ENCODE data around the gene PVALEF.

The PVALEF gene

DNA sequence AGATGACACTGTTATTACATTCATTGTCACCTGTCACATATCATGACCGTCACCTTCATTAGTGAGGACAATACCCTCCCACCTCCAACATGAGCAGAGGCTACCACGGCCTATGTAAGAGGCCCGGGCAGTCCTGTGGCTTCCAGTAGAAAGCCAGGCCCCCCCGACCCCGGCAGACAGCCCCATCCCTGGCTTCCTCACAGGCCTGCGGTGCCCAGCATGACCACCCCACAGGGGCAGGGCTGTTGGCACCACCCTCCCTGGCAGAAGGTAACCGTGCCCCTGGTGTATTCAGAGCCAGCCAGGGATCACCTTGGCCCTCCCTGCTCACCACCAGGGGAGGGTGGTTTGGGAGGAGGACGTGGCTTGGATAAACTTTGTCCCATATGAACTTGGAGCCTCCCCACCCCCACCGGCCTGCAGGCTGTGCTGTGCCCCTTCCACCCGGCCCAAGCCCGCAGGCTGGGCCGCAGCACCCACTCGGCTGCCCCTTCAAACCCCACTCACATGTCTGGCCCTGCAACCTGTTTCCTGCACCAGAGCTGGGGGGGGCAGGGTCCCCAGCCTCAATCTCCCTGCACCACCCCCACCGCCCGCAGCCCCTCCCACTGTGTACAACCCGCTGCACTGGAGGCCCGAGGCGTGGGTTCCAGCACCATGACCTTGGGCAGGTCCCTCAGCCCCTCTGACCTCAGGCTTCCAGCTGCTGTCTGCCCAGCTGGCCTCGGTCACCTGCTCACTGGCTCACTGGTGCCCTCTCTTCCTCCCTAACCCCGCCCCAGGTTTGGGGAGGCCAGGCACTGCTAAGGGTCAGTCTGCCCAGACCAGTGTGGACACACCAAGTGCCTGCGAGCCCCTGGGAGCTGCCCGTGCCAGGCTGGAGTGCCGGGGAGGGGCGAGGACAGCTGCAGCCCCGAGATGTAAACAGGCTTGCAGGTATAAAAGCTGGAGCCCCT lies 13.1 kb downstream of the PVALEF start:
- TF ChIP-seq PAX5 (IDR thresholded peaks at IDR 0.05; ENCODE audit: insufficient read depth, low read length, severe bottlenecking) = no peak
- no peak for FAIRE-seq

GRCh38 chr17:81179220-81179619 lies 13.9 kb downstream of the PVALEF start:
- no peak for FAIRE-seq
- no peak for DNase-seq (ENCODE audit: insufficient read length, low spot score)
- TF ChIP-seq TAF1 (IDR thresholded peaks at IDR 0.05; ENCODE audit: low read depth, low read length) = no peak
- TF ChIP-seq SPI1 (IDR thresholded peaks at IDR 0.05; ENCODE audit: low read depth, low read length) = no peak
- TF ChIP-seq POU2F2 (IDR thresholded peaks at IDR 0.05; ENCODE audit: low read depth, low read length) = no peak
- TF ChIP-seq PAX5 (IDR thresholded peaks at IDR 0.05; ENCODE audit: insufficient read depth, low read length, severe bottlenecking) = no peak
- no peak for TF ChIP-seq POLR2A (IDR thresholded peaks at IDR 0.05; ENCODE audit: low read depth, low read length)

More for the DNA sequence above, 13.1 kb downstream of the PVALEF start:
- DNase-seq (ENCODE audit: insufficient read length, low spot score) = no peak

DNA sequence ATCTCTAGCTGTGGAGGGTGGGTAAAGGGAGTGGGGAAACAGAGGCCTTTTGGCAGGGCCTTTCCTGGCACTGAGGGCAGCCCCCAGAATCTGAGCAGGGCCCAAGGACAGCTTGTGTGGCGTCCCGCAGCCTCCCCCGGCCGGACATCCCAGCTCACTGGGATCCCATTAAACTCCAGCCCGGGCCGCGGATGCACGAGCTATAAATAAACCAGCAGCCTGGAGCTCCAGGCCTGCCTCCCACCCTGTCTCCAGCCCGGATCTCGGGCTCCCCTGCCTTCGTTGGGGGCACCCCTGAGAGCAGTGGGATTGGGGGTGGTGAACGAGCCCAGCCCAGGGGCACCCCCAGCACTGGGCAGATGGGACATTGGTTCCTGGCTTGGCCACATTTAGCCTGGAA lies 14.6 kb downstream of the PVALEF start:
- TF ChIP-seq POLR2AphosphoS5 (IDR thresholded peaks at IDR 0.05; ENCODE audit: low read depth, low read length) (no peak), POU2F2 (IDR thresholded peaks at IDR 0.05; ENCODE audit: low read depth, low read length) (no peak), TAF1 (IDR thresholded peaks at IDR 0.05; ENCODE audit: low read depth, low read length) (no peak), SPI1 (IDR thresholded peaks at IDR 0.05; ENCODE audit: low read depth, low read length) (no peak), PAX5 (IDR thresholded peaks at IDR 0.05; ENCODE audit: insufficient read depth, low read length, severe bottlenecking) (no peak), POLR2A (IDR thresholded peaks at IDR 0.05; ENCODE audit: low read depth, low read length) (no peak)
- DNase-seq (ENCODE audit: insufficient read length, low spot score) (no peak), FAIRE-seq (no peak)

- FAIRE-seq (no peak), DNase-seq (ENCODE audit: insufficient read length, low spot score) (no peak)
- no peak for TF ChIP-seq POU2F2 (IDR thresholded peaks at IDR 0.05; ENCODE audit: low read depth, low read length)
- no peak for TF ChIP-seq PAX5 (IDR thresholded peaks at IDR 0.05; ENCODE audit: insufficient read depth, low read length, severe bottlenecking)
- no peak for TF ChIP-seq TAF1 (IDR thresholded peaks at IDR 0.05; ENCODE audit: low read depth, low read length)
- TF ChIP-seq SPI1 (IDR thresholded peaks at IDR 0.05; ENCODE audit: low read depth, low read length) = no peak
- TF ChIP-seq POLR2A (IDR thresholded peaks at IDR 0.05; ENCODE audit: low read depth, low read length) = no peak
- TF ChIP-seq POLR2AphosphoS5 (IDR thresholded peaks at IDR 0.05; ENCODE audit: low read depth, low read length) = no peak
Measured at GRCh38 chr17:81180836-81181810, 15.8 kb downstream of the PVALEF start.

DNA sequence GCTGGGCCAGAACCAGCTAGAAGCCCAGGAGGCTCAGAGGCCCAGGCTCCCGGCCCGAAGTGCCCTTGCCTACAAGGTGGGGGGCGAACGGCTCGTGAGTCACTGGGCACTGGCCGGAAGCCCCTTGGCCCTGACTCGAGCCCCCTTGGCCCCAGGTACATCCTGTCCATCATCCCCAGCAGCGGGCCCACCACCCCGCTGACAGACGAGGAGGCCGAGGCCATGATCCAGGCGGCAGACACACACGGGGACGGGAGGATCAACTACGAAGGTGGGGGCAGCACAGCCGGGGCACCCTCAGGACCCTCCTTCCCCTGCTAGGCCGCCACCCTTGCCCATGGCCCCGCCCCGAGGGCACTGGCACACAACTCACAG lies 16.5 kb downstream of the PVALEF start:
- no peak for TF ChIP-seq TAF1 (IDR thresholded peaks at IDR 0.05; ENCODE audit: low read depth, low read length)
- no peak for TF ChIP-seq PAX5 (IDR thresholded peaks at IDR 0.05; ENCODE audit: insufficient read depth, low read length, severe bottlenecking)
- TF ChIP-seq POU2F2 (IDR thresholded peaks at IDR 0.05; ENCODE audit: low read depth, low read length) = no peak
- TF ChIP-seq POLR2A (IDR thresholded peaks at IDR 0.05; ENCODE audit: low read depth, low read length) = no peak
- no peak for TF ChIP-seq SPI1 (IDR thresholded peaks at IDR 0.05; ENCODE audit: low read depth, low read length)
- no peak for TF ChIP-seq POLR2AphosphoS5 (IDR thresholded peaks at IDR 0.05; ENCODE audit: low read depth, low read length)
- FAIRE-seq (no peak), DNase-seq (ENCODE audit: insufficient read length, low spot score) (no peak)

DNA sequence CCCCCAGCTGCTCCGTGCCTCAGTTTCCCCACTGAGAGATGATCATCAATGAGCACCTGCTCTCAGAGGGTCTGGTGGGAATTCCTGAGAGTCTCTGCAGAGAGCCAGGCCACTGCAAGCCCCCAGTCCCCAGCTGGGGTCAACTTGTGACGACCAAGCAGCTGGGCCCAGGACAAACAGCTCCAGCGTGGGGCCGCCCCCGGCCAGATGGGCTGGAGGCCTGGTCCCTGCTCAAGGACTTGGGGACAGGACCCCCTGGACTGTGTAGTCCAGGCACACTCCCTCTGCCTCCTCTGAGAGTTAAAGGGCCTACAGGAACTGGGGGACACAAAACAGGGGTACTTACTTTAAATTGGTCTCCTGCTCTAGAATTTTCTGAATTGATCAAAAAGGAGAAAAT lies 17.3 kb downstream of the PVALEF start:
- FAIRE-seq (no peak), DNase-seq (ENCODE audit: insufficient read length, low spot score) (no peak)
- TF ChIP-seq SPI1 (IDR thresholded peaks at IDR 0.05; ENCODE audit: low read depth, low read length) (no peak), POLR2A (IDR thresholded peaks at IDR 0.05; ENCODE audit: low read depth, low read length) (no peak), POLR2AphosphoS5 (IDR thresholded peaks at IDR 0.05; ENCODE audit: low read depth, low read length) (no peak), POU2F2 (IDR thresholded peaks at IDR 0.05; ENCODE audit: low read depth, low read length) (no peak), PAX5 (IDR thresholded peaks at IDR 0.05; ENCODE audit: insufficient read depth, low read length, severe bottlenecking) (no peak), TAF1 (IDR thresholded peaks at IDR 0.05; ENCODE audit: low read depth, low read length) (no peak)

DNA sequence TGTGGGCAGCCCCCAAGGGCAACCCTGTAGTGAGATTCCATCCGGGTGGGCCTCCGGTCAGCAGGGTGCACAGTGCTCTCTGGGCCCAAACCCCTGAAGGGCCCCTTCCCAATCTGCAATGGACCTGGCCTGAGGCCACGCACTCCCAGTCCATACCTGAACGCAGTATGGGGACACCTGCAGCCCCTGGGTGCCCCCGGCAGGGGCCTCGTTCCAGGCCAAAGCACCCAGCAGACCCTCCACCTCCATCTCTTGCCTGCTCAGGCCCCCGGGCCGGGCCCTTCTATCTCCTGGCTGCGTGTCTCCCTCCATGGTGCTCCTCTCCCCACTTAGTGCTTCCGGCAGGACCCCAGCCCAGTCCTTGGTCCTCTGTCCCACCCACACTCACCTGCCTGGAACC lies 18.0 kb downstream of the PVALEF start:
- no peak for TF ChIP-seq POLR2A (IDR thresholded peaks at IDR 0.05; ENCODE audit: low read depth, low read length)
- FAIRE-seq = no peak
- DNase-seq (ENCODE audit: insufficient read length, low spot score) = no peak

- no peak for FAIRE-seq
- TF ChIP-seq PAX5 (IDR thresholded peaks at IDR 0.05; ENCODE audit: insufficient read depth, low read length, severe bottlenecking) = no peak
- TF ChIP-seq POLR2A (IDR thresholded peaks at IDR 0.05; ENCODE audit: low read depth, low read length) = no peak
- no peak for TF ChIP-seq POU2F2 (IDR thresholded peaks at IDR 0.05; ENCODE audit: low read depth, low read length)
- no peak for TF ChIP-seq SPI1 (IDR thresholded peaks at IDR 0.05; ENCODE audit: low read depth, low read length)
- TF ChIP-seq POLR2AphosphoS5 (IDR thresholded peaks at IDR 0.05; ENCODE audit: low read depth, low read length) = no peak
- no peak for TF ChIP-seq TAF1 (IDR thresholded peaks at IDR 0.05; ENCODE audit: low read depth, low read length)
- no peak for DNase-seq (ENCODE audit: insufficient read length, low spot score)
Measured at GRCh38 chr17:81183807-81184206, 18.5 kb downstream of the PVALEF start.

DNA sequence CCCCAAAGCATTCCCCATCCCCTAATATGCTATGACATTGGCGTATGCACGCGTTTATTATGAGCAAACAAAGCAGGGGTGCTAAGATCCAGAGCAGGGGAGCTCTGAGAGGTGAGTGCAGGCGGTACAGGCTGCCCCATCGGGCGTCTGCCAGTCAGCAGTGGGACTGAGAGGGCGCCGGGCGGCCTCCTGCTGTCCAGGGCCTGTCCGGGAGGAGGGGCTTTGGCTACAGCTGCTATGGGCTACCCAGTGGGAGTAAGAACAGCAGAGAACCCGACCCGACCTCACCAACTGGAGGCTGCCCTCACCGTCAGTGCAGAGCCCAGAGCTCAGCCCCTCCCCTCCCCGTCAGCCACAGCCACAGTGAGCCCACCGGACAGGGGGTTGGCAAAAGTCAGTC lies 19.2 kb downstream of the PVALEF start:
- DNase-seq (ENCODE audit: insufficient read length, low spot score) = no peak
- TF ChIP-seq POLR2AphosphoS5 (IDR thresholded peaks at IDR 0.05; ENCODE audit: low read depth, low read length) (no peak), SPI1 (IDR thresholded peaks at IDR 0.05; ENCODE audit: low read depth, low read length) (no peak)
- no peak for FAIRE-seq

Measured in GM12891 (cell line).